Tongue (tissue), 2 donors: ENCODE data around the gene TSPAN9. TPM values are rescaled to one million over a fixed set of nuclear protein-coding genes. Genes with fewer than 3 reads are reported as not detected.
"Not testable (repeated sequence)": the region's sequence is repeated elsewhere in the genome, so short reads cannot be mapped to it uniquely, and the experiment has no call there.

Experiments used
- DNase-seq: peaks from one replicate; pipeline ENCODE4 v3.0.0-alpha.2; 2015
- total RNA-seq: library from RNA; depleted of rRNA; stranded (reverse); fragments of >200 nt; gene quantifications from one replicate; pipeline ENCODE4 v1.2.3, GENCODE V29; 2014

Gene TSPAN9
- total RNA-seq, 1 donor from 2014 or later = 162 TPM

DNA sequence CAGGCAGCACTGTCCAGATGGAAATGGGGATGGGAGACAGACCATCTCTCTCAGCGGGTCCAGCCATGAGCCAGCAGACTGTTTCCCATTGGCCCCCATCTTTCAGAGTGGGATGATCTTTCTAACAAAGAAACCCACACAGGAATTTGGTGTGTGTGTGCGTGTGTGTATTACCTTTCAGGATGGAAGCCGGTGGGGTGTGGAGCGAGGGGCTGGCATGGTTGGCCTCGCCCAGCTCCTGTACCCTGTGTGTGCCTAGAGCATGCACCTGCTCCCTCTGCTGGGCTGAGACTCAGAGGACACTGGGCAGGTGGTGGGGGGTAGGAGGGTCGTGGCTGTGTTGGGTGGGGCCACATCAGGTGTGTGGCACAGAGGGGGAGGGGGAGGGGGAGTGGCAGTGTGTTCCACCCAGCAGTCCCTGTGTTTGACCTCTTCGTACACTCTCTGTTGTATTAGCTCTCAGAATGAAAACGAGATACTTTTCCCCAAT, 33.0 kb upstream of the TSPAN9 start:
- DNase-seq = no peak

DNA sequence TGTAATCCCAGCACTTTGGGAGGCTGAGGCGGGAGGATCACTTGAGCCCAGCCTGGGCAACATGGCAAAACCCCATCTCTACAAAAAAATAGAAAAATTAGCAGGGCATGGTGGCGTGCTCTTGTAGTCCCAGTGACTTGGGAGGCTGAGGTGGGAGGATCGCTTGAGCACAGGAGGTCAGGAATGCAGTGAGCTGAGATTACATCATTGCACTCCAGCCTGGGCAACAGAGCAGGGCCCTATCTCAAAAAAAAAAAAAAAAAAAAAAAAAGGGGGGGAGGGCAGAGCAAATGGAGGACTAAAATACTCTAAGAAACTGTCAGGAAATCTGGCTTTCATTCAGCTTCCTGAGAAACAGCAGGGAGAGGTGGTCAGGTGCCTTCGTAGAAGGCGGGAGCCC, 31.7 kb upstream of the TSPAN9 start:
- no peak for DNase-seq

DNA sequence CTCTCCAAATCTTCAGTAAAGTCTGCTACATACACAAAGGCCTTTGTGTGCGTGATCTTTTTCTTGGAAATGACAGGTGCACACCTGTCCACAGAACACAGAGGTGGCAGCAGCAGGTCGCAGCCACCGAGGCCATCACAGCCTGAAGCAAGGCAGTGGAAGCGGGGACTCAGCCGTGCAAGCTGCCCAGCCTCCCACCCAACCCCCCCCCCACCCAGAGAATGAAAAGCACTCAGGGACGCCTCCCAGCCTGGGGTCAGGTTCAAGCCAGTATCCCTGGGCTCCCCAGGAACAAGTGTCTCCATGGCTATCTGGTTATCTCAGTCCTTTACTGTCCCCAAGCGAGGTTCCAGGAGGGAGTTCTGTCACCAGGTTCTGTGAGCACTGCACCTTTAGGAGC, 31.2 kb upstream of the TSPAN9 start:
- DNase-seq = no peak

DNA sequence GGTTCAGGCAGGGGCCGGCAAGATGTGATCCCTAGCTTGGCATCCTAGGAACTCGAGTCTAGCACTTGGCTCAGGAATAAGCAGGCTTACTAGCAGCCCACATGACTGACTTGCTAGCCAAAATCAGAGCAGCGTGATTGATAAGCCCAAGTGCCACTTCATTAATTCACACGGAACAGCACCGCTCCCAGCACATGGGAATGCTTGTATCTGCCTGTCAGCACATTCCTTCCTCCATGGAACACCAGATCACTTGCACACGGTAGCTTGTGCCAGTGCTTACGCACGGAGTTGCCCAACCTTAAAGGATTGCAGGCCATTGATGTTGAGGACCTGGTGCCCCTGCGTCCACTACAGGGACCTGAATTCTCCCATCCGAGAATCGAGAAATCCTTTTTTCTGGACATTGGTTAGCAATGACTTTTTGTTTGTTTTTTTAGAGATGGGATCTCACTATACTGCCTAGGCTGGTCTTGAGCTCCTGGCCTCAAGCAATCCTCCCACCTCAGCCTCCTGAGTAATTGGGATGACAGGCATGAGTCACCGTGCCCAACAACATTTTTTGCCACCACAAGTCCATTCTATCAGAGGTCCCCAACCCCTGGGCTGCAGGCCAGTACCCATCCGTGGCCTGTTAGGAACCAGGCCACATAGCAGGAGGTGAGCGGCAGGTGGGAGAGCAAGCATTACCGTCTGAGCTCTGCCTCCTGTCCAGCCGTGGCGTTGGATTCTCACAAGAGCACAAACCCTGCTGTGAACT, 30.6 kb upstream of the TSPAN9 start:
- DNase-seq = peak; percentile 62

DNA sequence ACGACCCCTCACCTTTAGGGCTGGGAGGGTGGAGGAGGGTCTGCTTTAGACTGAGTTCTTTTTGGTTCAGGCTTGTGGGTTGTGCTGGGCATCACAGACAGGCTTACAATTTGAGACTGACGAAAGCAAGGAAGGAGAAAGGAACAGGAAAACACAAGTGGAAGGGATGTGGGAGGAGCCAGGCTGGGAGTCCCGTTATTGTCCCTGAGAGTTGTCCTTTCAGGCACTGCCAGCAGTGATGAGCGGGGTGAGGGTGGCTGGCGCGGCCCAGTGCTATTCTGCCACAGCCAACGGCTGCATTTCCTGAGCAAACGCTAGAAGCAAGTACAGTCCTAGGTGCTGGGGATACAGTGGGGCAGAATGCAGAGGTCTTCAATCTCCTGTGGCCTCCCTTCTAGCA, 29.2 kb upstream of the TSPAN9 start:
- DNase-seq = no peak

DNA sequence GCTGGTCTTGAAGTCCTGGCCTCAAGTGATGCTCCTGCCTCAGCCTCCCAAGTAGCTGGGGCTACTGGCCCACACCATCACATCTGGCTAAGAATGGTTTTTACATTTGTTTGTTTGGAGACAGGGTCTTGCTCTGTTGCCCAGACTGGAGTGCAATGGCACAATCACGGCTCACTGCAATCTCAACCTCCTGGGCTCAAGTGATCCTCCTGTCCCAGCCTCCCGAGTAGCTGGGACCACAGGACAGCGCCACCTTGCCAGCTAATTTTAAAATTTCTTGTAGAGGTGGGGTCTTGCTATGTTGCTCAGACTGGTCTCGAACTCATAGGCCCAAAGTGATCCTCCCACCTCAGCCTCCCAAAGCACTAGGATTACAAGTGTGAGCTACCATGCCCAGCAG, 28.6 kb upstream of the TSPAN9 start:
- DNase-seq = no peak

DNA sequence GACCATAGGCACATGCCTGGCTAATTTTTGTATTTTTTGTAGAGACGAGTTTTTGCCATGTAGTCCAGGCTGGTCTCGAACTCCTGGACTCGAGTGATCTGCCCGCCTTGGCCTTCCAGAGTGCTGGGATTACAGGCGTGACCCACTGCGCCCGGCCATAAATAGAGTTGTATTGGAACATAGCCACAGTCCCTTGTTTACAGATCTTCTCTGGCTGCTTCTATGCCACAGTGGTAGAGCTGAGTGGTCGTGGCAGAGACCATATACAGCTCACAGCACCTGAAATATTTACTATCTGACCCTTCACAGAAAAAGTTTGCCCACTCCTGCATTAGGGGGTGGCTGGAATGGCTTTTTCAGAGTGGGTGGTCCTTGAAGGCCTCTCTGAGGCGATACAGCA, 28.0 kb upstream of the TSPAN9 start:
- no peak for DNase-seq

DNA sequence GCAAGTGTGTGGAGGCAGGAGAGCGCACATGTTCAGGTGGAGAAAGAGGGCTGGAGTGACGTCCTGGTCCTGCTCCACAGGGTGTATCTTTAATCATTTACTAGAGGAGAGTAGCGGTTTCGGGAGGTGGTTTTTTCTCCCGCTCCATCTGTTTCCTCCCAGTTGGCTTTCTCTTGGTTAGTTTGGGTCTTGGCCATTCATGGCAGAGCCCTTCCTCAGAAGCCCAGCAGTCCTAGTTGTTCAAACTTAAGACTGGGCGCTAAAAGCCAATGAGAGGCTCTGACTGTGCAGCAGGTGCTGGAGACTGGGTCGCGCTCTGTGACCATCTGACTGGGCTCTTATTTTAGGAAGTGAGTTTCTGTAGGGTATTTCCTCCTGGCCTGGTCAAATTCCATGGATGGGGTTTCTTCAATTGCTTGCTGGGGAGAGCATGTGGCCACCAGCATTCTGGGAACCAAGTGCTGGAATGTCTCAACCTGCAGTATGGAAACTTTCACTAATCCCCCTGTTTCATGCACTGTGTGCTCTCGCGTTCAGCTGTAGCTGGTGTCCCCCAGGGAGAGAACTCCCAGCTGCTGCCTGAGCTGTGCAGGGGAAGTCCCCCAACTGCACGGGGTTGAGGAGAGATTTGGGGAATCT, 27.4 kb upstream of the TSPAN9 start:
- peak; percentile 88 for DNase-seq

DNA sequence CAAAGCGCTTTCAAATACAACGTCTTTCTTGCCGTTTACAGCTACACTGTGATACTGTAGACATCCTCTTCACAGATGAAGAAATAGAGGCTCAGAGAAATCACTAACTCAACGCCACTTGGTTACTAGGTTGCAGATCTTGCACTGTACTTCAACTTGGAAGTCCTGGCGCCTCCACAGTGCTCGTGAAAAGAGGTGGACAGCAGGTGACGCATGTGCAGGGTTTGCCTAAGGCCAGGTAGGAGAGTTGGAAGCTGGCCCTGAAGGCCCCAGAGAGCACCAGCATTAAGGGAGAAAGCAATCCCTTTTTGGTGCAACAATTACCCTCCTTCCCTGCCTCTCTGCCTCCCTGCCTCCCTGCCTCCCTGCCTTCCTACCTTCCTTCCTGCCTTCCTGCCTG, 22.8 kb upstream of the TSPAN9 start:
- no peak for DNase-seq

DNA sequence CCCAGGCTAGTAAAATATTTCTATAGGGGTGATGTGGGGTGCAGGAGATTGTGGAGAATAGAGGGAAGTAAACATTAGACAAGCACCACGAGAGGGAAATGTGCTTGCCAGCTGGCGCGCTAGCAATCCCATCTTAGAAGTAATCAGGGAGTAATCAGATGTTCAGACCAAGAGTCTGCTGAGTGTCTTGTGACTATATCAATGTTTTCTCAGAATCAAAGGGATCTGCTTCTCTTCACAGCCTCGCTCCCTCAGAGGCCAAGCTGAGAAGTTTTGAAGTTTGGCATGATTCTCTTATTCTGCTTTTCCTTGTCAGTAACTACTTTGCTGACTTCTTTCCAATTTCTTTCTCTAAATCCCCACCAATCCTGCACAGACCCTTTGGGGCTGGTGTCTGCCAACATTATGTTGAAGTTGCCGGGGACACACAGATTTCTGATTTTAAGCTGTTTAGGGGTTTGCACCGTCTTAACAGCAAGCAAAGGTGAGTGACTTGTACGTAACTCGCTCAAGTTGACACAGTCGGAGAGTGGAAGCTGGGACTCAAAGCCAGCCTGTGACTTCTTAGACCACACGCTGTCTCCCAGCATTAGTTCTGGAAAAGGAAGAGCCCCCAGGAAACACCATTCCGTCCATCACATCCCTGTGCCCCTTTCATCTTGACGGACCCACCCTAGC, 22.0 kb upstream of the TSPAN9 start:
- peak; percentile 82 for DNase-seq

DNA sequence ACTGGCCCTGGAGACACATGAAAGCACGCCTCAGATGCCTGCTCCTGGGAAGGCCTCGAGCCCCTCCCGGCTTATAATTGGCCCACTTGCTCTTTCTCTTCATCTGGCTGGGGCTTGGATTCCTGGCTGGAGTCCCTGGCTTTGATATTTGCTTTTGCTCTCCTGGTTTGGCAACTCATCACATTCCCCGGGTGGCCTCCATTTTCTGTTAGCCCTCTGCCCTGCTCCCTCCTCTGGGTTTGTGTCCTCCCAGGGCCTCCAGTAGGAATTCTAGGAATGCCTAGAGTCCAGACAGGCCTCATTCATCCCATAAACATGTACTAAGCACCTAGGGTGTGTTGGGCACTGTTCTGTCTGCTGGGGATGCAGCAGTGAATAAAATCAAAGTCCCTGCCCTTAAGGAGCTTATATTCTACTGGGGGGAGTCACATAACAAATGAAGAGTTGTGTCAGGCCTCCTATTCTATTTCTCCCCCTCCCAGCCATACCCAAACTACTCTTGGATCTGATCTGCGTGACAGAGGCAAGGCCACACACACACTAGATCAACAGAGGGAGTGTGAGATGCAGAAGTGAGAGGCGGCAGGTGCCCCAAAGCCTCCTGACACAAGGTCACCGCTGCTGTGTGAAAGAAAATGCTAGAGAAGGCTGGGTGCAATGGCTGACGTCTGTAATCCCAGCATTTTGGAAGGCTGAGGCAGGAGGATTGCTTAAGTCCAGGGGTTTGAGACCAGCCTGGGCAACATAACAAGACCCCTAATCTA, 21.3 kb upstream of the TSPAN9 start:
- peak; percentile 65 for DNase-seq

DNA sequence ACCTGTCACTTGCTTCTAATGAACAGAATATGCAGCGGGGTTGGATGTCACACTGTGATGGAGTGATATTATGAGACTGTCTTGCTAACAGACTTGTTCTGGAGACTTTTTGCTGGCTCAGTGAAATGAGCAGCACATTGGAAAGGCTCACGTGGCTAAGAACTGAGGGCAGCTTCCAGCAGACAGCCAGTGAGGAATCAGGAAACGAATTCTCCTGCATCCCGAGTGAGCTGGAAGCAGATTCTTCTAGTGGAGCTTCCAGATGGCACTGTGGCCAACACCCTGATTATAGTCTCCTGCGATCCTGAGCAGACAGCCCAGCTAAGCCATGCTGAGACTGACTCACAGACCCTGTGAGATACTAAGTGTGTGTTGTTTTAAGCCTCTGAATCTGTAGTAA, 16.1 kb upstream of the TSPAN9 start:
- peak; percentile 44 for DNase-seq

DNA sequence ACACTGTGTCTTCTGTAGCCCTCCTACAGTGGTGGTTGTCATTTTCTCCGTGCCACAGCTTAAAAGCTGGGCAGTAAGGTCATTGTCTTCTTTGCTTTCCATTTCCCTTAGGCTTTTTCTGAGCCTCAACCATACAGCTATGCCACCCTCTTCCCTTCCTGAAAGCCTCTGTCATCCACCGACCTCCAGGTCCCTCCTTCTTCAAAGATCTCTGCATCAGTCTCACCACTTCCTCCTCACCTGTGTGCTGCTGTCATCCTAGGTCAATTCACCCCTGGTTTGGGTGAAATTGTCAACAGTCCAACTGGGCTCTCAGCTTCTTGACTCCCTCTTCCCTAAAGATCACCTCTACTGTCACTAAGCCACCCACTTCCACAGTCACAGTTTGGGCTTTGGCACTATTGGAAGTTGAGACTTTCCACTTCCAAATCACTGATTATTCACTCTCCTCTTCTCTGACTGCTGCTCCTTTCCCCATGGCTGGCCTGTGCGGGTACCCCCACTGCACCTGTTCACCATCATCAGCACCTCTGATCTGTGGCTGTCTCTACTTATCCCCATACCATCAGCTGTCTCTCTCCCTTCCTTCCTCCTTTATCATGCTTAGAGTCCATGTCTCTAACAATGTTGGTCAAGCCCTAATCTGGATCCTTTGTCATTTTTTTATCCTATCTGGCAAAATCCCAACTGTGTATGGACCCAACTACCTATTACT, 15.5 kb upstream of the TSPAN9 start:
- DNase-seq = no peak

DNA sequence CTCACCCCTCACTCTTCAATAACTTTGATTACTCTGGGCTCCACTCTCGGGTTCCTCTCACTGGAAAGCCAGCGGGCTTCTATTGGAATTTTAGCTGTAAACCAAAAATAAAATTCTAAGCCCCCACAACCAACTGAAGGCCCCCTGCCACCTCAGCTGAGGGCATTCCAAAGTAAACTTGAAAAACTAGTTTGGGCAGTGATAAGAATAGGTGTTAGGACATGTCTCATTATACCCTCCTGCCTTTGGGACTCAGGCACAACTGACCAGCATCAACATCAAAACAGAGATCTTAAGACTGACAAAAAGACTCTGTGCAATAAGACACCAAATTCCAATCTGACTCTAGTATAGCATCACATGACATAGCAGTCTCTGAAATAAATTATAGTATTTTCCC, 11.9 kb upstream of the TSPAN9 start:
- no peak for DNase-seq

DNA sequence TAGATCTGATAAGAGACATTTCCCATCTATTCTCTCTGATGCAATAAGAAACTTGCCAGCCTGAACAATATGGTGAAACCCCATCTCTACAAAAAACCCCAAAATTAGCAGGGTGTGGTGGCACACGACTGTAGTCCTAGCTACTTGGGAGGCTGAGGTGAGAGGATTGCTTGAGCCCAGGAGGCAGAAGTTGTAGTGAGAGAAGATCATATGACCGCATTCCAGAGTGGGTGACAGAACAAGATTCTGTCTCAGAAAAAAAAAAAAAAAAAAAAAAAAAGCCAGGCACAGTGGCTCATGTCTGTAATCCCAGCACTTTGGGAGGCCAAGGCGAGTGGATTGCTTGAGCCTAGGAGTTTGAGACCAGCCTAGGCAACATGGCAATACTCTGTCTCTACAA, 11.3 kb upstream of the TSPAN9 start:
- not testable (repeated sequence) for DNase-seq

DNA sequence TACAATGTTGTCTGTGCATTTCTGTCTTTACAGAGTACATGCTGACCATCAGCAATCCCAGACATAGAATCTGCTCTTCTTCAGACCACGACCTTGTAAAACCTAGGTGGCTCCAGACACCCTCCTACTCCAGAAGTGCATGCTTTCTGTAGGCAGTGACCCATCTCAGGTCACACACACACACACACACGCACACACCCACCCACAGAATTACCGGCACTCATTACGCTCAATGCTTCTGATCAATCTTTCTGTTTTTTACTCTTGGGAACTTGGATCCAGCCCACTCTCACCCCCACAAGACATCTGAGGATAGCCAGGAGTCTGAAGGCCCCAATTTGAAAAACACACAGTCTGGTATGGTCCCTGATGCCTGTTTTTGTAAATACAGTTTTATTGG, 7.5 kb upstream of the TSPAN9 start:
- DNase-seq = no peak

DNA sequence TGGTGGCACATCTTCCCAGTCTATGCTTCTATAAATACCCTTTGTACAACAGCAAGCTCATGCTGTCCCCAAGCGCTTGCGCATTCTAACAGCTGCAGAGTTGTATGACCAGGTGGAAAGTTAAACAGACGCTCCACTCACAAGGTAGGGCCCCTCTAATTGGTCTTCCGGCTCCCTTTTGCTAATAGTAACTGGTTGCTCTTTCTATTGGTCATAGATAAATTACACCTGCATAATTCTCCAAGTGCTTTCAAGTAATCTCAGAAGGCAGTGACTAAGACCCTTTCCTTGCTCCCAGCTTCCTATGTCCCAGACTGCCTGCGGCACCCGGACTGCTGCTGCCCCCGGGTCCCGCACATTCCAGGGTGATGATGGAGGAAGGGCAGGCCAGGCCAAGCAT, 6.1 kb upstream of the TSPAN9 start:
- DNase-seq = peak; percentile 64

DNA sequence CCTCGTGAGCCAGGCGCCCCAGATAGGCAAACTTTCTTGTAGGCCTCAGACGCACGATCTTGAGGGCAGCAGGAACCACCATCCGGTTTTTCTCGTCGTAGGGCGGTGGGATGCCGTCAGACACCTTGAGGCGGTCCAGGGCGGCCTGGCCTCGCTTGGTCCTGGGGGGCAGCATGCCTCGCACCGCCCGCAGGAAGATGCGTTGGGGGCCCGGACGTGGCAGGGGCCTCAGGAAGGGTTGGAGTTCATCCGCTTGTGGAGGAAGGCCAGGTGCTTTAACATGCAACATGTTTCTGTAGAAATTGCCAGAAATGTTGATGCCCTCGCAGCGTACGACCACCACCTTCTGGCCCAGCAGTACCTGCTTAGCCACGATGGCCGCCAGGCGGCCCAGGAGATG, 5.5 kb upstream of the TSPAN9 start:
- DNase-seq = no peak

DNA sequence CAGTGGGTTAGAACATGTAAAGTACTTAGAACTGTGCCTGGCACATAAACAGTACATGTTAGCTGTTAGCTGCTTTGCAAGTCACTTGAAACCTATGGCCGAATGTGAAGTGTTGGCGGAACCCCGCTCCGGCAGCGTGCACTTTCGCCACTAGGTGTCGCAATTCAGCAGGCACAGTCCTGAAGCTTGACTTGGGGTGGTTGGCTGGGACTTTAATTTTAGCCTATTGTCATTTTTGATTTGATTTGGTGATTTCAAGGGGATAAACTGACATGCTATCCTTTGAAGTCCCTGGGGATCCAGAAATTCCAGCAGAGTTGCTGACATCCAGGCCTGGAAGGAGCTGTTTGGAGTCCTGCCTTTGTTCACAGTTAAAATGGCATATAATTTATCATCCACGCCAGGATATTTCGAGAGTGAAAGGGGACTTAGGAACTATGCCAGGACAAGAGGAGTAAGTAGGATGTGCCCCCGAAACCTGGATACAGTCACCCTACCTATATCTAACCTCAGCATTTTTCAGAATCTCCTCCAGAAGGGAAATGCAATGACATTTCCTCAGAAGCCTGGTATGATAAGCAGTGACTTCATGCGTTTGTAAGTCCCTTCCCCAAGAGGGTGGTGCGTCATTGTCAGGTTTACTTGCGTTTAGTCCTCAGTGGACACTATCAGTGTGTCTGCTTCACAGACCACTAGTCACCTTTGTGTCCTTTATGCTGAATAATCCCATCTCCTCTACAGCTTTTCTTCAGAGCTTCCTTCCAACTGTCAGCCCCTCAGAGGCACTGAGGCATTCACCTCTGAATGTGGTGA, 3.5 kb upstream of the TSPAN9 start:
- DNase-seq = peak; percentile 97

DNA sequence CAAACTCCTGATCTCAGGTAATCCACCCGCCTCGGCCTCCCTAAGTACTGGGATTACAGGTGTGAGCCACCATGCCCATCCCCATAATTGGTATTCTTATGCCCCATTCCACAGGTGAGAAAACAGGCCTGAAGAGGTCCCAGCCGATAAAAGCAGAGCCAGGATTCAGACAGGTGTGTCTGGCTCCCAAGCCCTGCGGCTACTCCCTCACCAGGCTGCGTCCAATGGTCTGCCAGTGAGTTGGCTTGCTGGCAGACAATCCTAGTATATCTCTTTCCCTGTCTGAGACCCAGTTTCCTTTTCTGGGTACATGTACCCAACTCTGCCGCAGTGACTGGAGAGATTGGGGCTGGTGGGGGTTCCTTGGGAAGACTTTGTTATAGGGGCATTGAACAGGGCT, 1.9 kb upstream of the TSPAN9 start:
- no peak for DNase-seq

DNA sequence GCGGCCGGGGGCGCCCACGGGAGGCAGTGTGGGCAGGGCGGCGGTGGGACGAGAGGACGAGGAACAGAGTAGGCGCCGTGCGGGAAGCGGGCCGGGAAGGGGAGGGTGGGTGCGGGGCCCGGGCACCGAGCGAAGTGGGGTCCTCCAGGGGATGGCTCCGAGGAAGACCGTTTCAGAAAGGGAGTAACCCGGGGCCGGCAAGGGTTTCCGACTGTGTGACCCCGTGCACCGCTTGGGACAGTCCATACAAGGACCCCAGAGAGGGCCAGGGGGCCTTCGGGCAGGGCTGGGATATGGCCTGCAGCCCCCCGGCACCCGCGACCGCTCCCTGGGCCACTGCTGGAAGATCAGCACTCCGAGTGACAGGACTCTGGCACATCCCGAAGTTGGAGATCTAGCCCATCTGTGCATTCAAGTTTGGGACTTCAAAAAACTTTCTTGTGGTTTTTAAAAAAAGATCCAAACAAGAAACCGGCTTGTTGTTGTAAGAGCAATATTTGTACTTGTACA, 448 bp downstream of the TSPAN9 start:
- peak; percentile 65 for DNase-seq
